HEK293 (cell line): ENCODE data around the gene MATCAP1.

ENCODE experiments used
- BCL11A ChIP-seq: fragments of 450-650 bp; formaldehyde crosslinking; IDR thresholded peaks from 2 replicates; pipeline ENCODE4 v1.5.1; 2016; ENCODE audit warnings: low read depth, missing biosample characterization, missing genetic modification characterization
- FEZF1 ChIP-seq: fragments of 450-650 bp; formaldehyde crosslinking; IDR thresholded peaks from 2 replicates; pipeline ENCODE4 v1.5.1; 2016; ENCODE audit warnings: missing biosample characterization, missing genetic modification characterization
- GLI4 ChIP-seq: fragments of 450-650 bp; formaldehyde crosslinking; IDR thresholded peaks from 2 replicates; pipeline ENCODE4 v1.5.1; 2016; ENCODE audit warnings: missing biosample characterization, missing genetic modification characterization
- KLF7 ChIP-seq: fragments of 450-650 bp; formaldehyde crosslinking; IDR thresholded peaks from 2 replicates; pipeline ENCODE4 v1.5.1; 2016; ENCODE audit warnings: missing biosample characterization, missing genetic modification characterization, borderline replicate concordance
- PATZ1 ChIP-seq: fragments of 450-650 bp; formaldehyde crosslinking; IDR thresholded peaks from 2 replicates; pipeline ENCODE4 v1.5.1; 2016; ENCODE audit warnings: missing biosample characterization, missing genetic modification characterization
- PRDM1 ChIP-seq: fragments of 450-650 bp; formaldehyde crosslinking; IDR thresholded peaks from 2 replicates; pipeline ENCODE4; 2016; ENCODE audit warnings: missing biosample characterization, missing genetic modification characterization
- ZBTB1 ChIP-seq: fragments of 450-650 bp; formaldehyde crosslinking; IDR thresholded peaks from 2 replicates; pipeline ENCODE4 v1.5.1; 2016; ENCODE audit warnings: missing biosample characterization, missing genetic modification characterization
- ZBTB20 ChIP-seq: fragments of 450-650 bp; formaldehyde crosslinking; IDR thresholded peaks from 2 replicates; pipeline ENCODE4 v1.5.1; 2016; ENCODE audit warnings: missing biosample characterization, missing genetic modification characterization
- ZBTB26 ChIP-seq: fragments of 450-650 bp; formaldehyde crosslinking; optimal IDR thresholded peaks from 2 replicates; pipeline ENCODE3; 2016; ENCODE audit warnings: missing biosample characterization, mild to moderate bottlenecking, missing genetic modification characterization
- ZBTB6 ChIP-seq: fragments of 450-650 bp; formaldehyde crosslinking; IDR thresholded peaks from 2 replicates; pipeline ENCODE4 v1.5.1; 2017; ENCODE audit warnings: missing biosample characterization, missing genetic modification characterization
- ZFP37 ChIP-seq: fragments of 450-650 bp; formaldehyde crosslinking; IDR thresholded peaks from 2 replicates; pipeline ENCODE4 v1.5.1; 2016; ENCODE audit warnings: missing biosample characterization, missing genetic modification characterization
- ZNF10 ChIP-seq: fragments of 450-650 bp; formaldehyde crosslinking; IDR thresholded peaks from 2 replicates; pipeline ENCODE4 v1.5.1; 2017; ENCODE audit warnings: missing biosample characterization, missing genetic modification characterization
- ZNF121 ChIP-seq: fragments of 450-650 bp; formaldehyde crosslinking; IDR thresholded peaks from 2 replicates; pipeline ENCODE4 v1.5.1; 2016; ENCODE audit warnings: missing biosample characterization, missing genetic modification characterization
- ZNF155 ChIP-seq: fragments of 450-650 bp; formaldehyde crosslinking; IDR thresholded peaks from 2 replicates; pipeline ENCODE4 v1.5.1; 2016; ENCODE audit warnings: missing biosample characterization, missing genetic modification characterization
- ZNF202 ChIP-seq: fragments of 450-650 bp; formaldehyde crosslinking; IDR thresholded peaks from 2 replicates; pipeline ENCODE4 v1.5.1; 2016; ENCODE audit warnings: missing biosample characterization, missing genetic modification characterization, borderline replicate concordance
- ZNF221 ChIP-seq: fragments of 450-650 bp; formaldehyde crosslinking; IDR thresholded peaks from 2 replicates; pipeline ENCODE4 v1.5.1; 2017; ENCODE audit warnings: missing biosample characterization, missing genetic modification characterization, borderline replicate concordance
- ZNF302 ChIP-seq: fragments of 450-650 bp; formaldehyde crosslinking; IDR thresholded peaks from 2 replicates; pipeline ENCODE4 v1.5.1; 2016; ENCODE audit warnings: missing biosample characterization, missing genetic modification characterization, low read depth
- ZNF311 ChIP-seq: fragments of 450-650 bp; formaldehyde crosslinking; IDR thresholded peaks from 2 replicates; pipeline ENCODE4 v1.5.1; 2017; ENCODE audit warnings: missing biosample characterization, missing genetic modification characterization, borderline replicate concordance
- ZNF341 ChIP-seq: fragments of 450-650 bp; formaldehyde crosslinking; IDR thresholded peaks from 2 replicates; pipeline ENCODE4; 2016; ENCODE audit warnings: low read depth, missing biosample characterization, missing genetic modification characterization
- ZNF398 ChIP-seq: fragments of 450-650 bp; formaldehyde crosslinking; IDR thresholded peaks from 2 replicates; pipeline ENCODE4 v1.5.1; 2017; ENCODE audit warnings: missing biosample characterization, missing genetic modification characterization
- ZNF473 ChIP-seq: fragments of 450-650 bp; formaldehyde crosslinking; IDR thresholded peaks from 2 replicates; pipeline ENCODE4 v1.5.1; 2017; ENCODE audit warnings: missing biosample characterization, missing genetic modification characterization
- ZNF670 ChIP-seq: fragments of 450-650 bp; formaldehyde crosslinking; IDR thresholded peaks from 2 replicates; pipeline ENCODE4 v1.5.1; 2016; ENCODE audit warnings: missing biosample characterization, missing genetic modification characterization, low read depth
- ZNF707 ChIP-seq: fragments of 450-650 bp; formaldehyde crosslinking; IDR thresholded peaks from 2 replicates; pipeline ENCODE4 v1.5.1; 2016; ENCODE audit warnings: missing biosample characterization, missing genetic modification characterization
- ZNF792 ChIP-seq: fragments of 450-650 bp; formaldehyde crosslinking; IDR thresholded peaks from 2 replicates; pipeline ENCODE4 v1.5.1; 2016; ENCODE audit warnings: missing biosample characterization, missing genetic modification characterization
- ZSCAN16 ChIP-seq: fragments of 450-650 bp; formaldehyde crosslinking; IDR thresholded peaks from 2 replicates; pipeline ENCODE4 v1.5.1; 2016; ENCODE audit warnings: missing biosample characterization, missing genetic modification characterization
- TF ChIP-seq, protein P1 (sequence below): fragments of 450-650 bp; formaldehyde crosslinking; IDR thresholded peaks from 2 replicates; pipeline ENCODE4 v1.5.1; 2016; ENCODE audit warnings: missing biosample characterization, missing genetic modification characterization
- TF ChIP-seq, protein P2 (sequence below): fragments of 450-650 bp; formaldehyde crosslinking; IDR thresholded peaks from 2 replicates; pipeline ENCODE4 v1.5.1; 2017; ENCODE audit warnings: missing biosample characterization, missing genetic modification characterization

MATCAP1 gene

GRCh38 chr16:67173808-67174705, 9.7 kb downstream of the MATCAP1 start (continued):
- TF ChIP-seq, protein P1, sequence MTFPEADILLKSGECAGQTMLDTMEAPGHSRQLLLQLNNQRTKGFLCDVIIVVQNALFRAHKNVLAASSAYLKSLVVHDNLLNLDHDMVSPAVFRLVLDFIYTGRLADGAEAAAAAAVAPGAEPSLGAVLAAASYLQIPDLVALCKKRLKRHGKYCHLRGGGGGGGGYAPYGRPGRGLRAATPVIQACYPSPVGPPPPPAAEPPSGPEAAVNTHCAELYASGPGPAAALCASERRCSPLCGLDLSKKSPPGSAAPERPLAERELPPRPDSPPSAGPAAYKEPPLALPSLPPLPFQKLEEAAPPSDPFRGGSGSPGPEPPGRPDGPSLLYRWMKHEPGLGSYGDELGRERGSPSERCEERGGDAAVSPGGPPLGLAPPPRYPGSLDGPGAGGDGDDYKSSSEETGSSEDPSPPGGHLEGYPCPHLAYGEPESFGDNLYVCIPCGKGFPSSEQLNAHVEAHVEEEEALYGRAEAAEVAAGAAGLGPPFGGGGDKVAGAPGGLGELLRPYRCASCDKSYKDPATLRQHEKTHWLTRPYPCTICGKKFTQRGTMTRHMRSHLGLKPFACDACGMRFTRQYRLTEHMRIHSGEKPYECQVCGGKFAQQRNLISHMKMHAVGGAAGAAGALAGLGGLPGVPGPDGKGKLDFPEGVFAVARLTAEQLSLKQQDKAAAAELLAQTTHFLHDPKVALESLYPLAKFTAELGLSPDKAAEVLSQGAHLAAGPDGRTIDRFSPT (tag by site-specific recombination), result 0 out of 2 replicates have a peak, but pooled peaks have one; percentile 36
- no peak for TF ChIP-seq BCL11A
- no peak for TF ChIP-seq ZNF202
- TF ChIP-seq PRDM1 (tag by site-specific recombination), result no peak
- no peak for TF ChIP-seq ZNF155 (tag by site-specific recombination)
- no peak for TF ChIP-seq FEZF1
- peak; percentile 81; the same call in 1 of the 2 replicates for TF ChIP-seq ZNF10 (tag by site-specific recombination)
- no peak for TF ChIP-seq ZNF792 (tag by site-specific recombination)
- TF ChIP-seq ZBTB26 (tag by site-specific recombination), result peak; percentile 97
- peak; percentile 94 for TF ChIP-seq ZNF121 (tag by site-specific recombination)
- peak; percentile 100 for TF ChIP-seq ZBTB20 (tag by site-specific recombination)
- TF ChIP-seq ZFP37 (tag by site-specific recombination), result no peak; the same call in 1 of the 2 replicates
- TF ChIP-seq ZNF670 (tag by site-specific recombination), result no peak
- peak; percentile 52 for TF ChIP-seq ZNF341 (tag by site-specific recombination)
- no peak for TF ChIP-seq GLI4 (tag by site-specific recombination)
- TF ChIP-seq ZNF707 (tag by site-specific recombination), result no peak
- no peak for TF ChIP-seq ZNF473 (tag by site-specific recombination)
- peak; percentile 29; the same call in 1 of the 2 replicates for TF ChIP-seq ZNF398
- TF ChIP-seq ZNF221 (tag by site-specific recombination), result no peak
- TF ChIP-seq ZBTB6, result no peak
- no peak for TF ChIP-seq ZNF311 (tag by site-specific recombination)
- no peak for TF ChIP-seq KLF7 (tag by site-specific recombination)
- no peak for TF ChIP-seq ZSCAN16 (tag by site-specific recombination)
- TF ChIP-seq ZNF302 (tag by site-specific recombination), result no peak
- peak; percentile 77; the same call in 1 of the 2 replicates for TF ChIP-seq PATZ1 (tag by site-specific recombination)
- TF ChIP-seq ZBTB1 (tag by site-specific recombination), result no peak
- TF ChIP-seq, protein P2, sequence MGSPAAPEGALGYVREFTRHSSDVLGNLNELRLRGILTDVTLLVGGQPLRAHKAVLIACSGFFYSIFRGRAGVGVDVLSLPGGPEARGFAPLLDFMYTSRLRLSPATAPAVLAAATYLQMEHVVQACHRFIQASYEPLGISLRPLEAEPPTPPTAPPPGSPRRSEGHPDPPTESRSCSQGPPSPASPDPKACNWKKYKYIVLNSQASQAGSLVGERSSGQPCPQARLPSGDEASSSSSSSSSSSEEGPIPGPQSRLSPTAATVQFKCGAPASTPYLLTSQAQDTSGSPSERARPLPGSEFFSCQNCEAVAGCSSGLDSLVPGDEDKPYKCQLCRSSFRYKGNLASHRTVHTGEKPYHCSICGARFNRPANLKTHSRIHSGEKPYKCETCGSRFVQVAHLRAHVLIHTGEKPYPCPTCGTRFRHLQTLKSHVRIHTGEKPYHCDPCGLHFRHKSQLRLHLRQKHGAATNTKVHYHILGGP (tag by site-specific recombination), result no peak
